Stimulated activated CD4-positive, alpha-beta T cell treated with anti-CD3 and anti-CD28 coated beads, Interleukin-1b, Interleukin-23, amount 100 ng/mL, for 48 hours (primary cell): Measurements from ENCODE around the gene MPZL1.

Experiments used
- DNase-seq: peaks from one replicate; pipeline ENCODE4 v3.0.0-alpha.2; 2020

The MPZL1 gene

GRCh38 chr1:167721617-167722151, at the start of gene MPZL1:
Gene MPZL1 (plus strand): TSS chr1:167721982. CDS start chr1:167722152, 170 bp downstream.
- DNase-seq = peak; percentile 92

- DNase-seq = no peak
Measured at GRCh38 chr1:167672831-167673230, 49.0 kb upstream of the MPZL1 start.

- DNase-seq = peak; percentile 16
Measured at GRCh38 chr1:167673265-167673664, 48.5 kb upstream of the MPZL1 start.

GRCh38 chr1:167674156-167674555, 47.6 kb upstream of the MPZL1 start:
- no peak for DNase-seq

GRCh38 chr1:167675440-167675839, 46.3 kb upstream of the MPZL1 start:
- DNase-seq = no peak

- DNase-seq = peak; percentile 13
Measured at GRCh38 chr1:167676205-167676915, 45.4 kb upstream of the MPZL1 start.

GRCh38 chr1:167676916-167677848, 44.6 kb upstream of the MPZL1 start:
- no peak for DNase-seq

- DNase-seq = no peak
Measured at GRCh38 chr1:167678422-167678821, 43.4 kb upstream of the MPZL1 start.

GRCh38 chr1:167678838-167679237, 42.9 kb upstream of the MPZL1 start:
- no peak for DNase-seq

- no peak for DNase-seq
Measured at GRCh38 chr1:167679714-167680113, 42.1 kb upstream of the MPZL1 start.

- DNase-seq = no peak
Measured at GRCh38 chr1:167681024-167681423, 40.8 kb upstream of the MPZL1 start.

- DNase-seq = no peak
Measured at GRCh38 chr1:167681451-167682098, 40.2 kb upstream of the MPZL1 start.

GRCh38 chr1:167683226-167683625, 38.6 kb upstream of the MPZL1 start:
- no peak for DNase-seq

- DNase-seq = no peak
Measured at GRCh38 chr1:167683641-167684502, 37.9 kb upstream of the MPZL1 start.

- DNase-seq = no peak
Measured at GRCh38 chr1:167685844-167686243, 35.9 kb upstream of the MPZL1 start.

- peak; percentile 75 for DNase-seq
Measured at GRCh38 chr1:167687919-167688519, 33.8 kb upstream of the MPZL1 start.

GRCh38 chr1:167689567-167689920, 32.2 kb upstream of the MPZL1 start:
- DNase-seq = no peak

- DNase-seq = no peak
Measured at GRCh38 chr1:167690053-167690452, 31.7 kb upstream of the MPZL1 start.

GRCh38 chr1:167693425-167694045, 28.2 kb upstream of the MPZL1 start:
- DNase-seq = no peak

GRCh38 chr1:167694691-167695090, 27.1 kb upstream of the MPZL1 start:
- DNase-seq = no peak

GRCh38 chr1:167695147-167695546, 26.6 kb upstream of the MPZL1 start:
- no peak for DNase-seq
